ENCODE results near the gene ST8SIA3.

Gene ST8SIA3

GRCh38 chr18:57328665-57329064 is 23.7 kb upstream of the ST8SIA3 start:
- H3K27me3 ChIP-seq (ENCODE audit: insufficient read depth, poor library complexity, severe bottlenecking): peaks cover 8% of the 10 kb centered on the region
- TF ChIP-seq GABPA (IDR thresholded peaks at IDR 0.05; ENCODE audit: low read depth) (no peak), SPI1 (IDR thresholded peaks at IDR 0.05; ENCODE audit: borderline replicate concordance, low read depth) (no peak), REST (IDR thresholded peaks at IDR 0.05; ENCODE audit: insufficient replicate concordance, low read depth) (no peak), CTCF (IDR thresholded peaks at IDR 0.05; ENCODE audit: insufficient read depth, low read length) (no peak), POLR2AphosphoS5 (IDR thresholded peaks at IDR 0.05; ENCODE audit: low read depth) (no peak)
- no peak overlapping the region for H3K27ac ChIP-seq (replicated peaks)
- DNase-seq (ENCODE audit: low read depth in 1 of 2, low spot score in 1 of 2): no peak
- H3K4me3 ChIP-seq (replicated peaks; ENCODE audit: insufficient read depth, low read length): no peak overlapping the region

- no peak for DNase-seq (ENCODE audit: low read depth in 1 of 2, low spot score in 1 of 2)
- Histone ChIP-seq H3K4me3 (replicated peaks; ENCODE audit: insufficient read depth, low read length) (no peak overlapping the region), H3K27me3 (ENCODE audit: insufficient read depth, poor library complexity, severe bottlenecking) (peaks cover 8% of the 10 kb centered on the region), H3K27ac (replicated peaks) (no peak overlapping the region)
- TF ChIP-seq CTCF (IDR thresholded peaks at IDR 0.05; ENCODE audit: insufficient read depth, low read length) (no peak), SPI1 (IDR thresholded peaks at IDR 0.05; ENCODE audit: borderline replicate concordance, low read depth) (no peak), GABPA (IDR thresholded peaks at IDR 0.05; ENCODE audit: low read depth) (no peak), POLR2AphosphoS5 (IDR thresholded peaks at IDR 0.05; ENCODE audit: low read depth) (no peak), REST (IDR thresholded peaks at IDR 0.05; ENCODE audit: insufficient replicate concordance, low read depth) (no peak)
These were observed 22.5 kb upstream of the ST8SIA3 start for GRCh38 chr18:57329856-57330255.

GRCh38 chr18:57331718-57332117 is 20.6 kb upstream of the ST8SIA3 start:
- TF ChIP-seq REST (IDR thresholded peaks at IDR 0.05; ENCODE audit: insufficient replicate concordance, low read depth): no peak
- no peak for DNase-seq (ENCODE audit: low read depth in 1 of 2, low spot score in 1 of 2)
- Histone ChIP-seq H3K4me3 (replicated peaks; ENCODE audit: insufficient read depth, low read length) (no peak overlapping the region), H3K27ac (replicated peaks) (no peak overlapping the region), H3K27me3 (ENCODE audit: insufficient read depth, poor library complexity, severe bottlenecking) (peaks cover 7% of the 10 kb centered on the region)

- no peak for DNase-seq (ENCODE audit: low read depth in 1 of 2, low spot score in 1 of 2)
- peaks cover 6% of the 10 kb centered on the region for H3K27me3 ChIP-seq (ENCODE audit: insufficient read depth, poor library complexity, severe bottlenecking)
- H3K27ac ChIP-seq (replicated peaks): no peak overlapping the region
- H3K4me3 ChIP-seq (replicated peaks; ENCODE audit: insufficient read depth, low read length): no peak overlapping the region
- TF ChIP-seq SPI1 (IDR thresholded peaks at IDR 0.05; ENCODE audit: borderline replicate concordance, low read depth) (no peak), CTCF (IDR thresholded peaks at IDR 0.05; ENCODE audit: insufficient read depth, low read length) (no peak), POLR2AphosphoS5 (IDR thresholded peaks at IDR 0.05; ENCODE audit: low read depth) (no peak), GABPA (IDR thresholded peaks at IDR 0.05; ENCODE audit: low read depth) (no peak), REST (IDR thresholded peaks at IDR 0.05; ENCODE audit: insufficient replicate concordance, low read depth) (no peak)
These were observed 18.4 kb upstream of the ST8SIA3 start for GRCh38 chr18:57333940-57334339.
